ENCODE data around the gene MTX2. TPM values are rescaled to one million over a fixed set of nuclear protein-coding genes. Genes with fewer than 3 reads are reported as not detected.

Gene MTX2
- total RNA-seq, 1 experiment from 2014 or later: 30.8 TPM

- no peaks in the 10 kb centered on the region for H3K4me1 ChIP-seq (ENCODE audit: insufficient read depth, low read length)
- H3K27ac Mint-ChIP-seq: no peak overlapping the region
- H2AFZ ChIP-seq (ENCODE audit: low read length): no peak overlapping the region
- no peak overlapping the region for H3K9ac ChIP-seq (ENCODE audit: extremely low read depth, insufficient read length, low read length)
- TF ChIP-seq CTCF (conservative IDR thresholded peaks at IDR 0.05): no peak
- no peak overlapping the region for H2AK5ac ChIP-seq (ENCODE audit: insufficient read length, low read length)
- H3K27me3 ChIP-seq (ENCODE audit: insufficient read depth, low read length): no peaks in the 10 kb centered on the region
- H3K4me3 Mint-ChIP-seq: no peak overlapping the region; a peak in 1 of 5 replicates
- no peak overlapping the region for H3K27ac ChIP-seq (ENCODE audit: insufficient read length, low read depth, low read length)
- no peaks in the 10 kb centered on the region for H3K9me3 Mint-ChIP-seq
- H2BK12ac ChIP-seq (ENCODE audit: insufficient read length, low read depth, low read length): no peak overlapping the region
- H4K5ac ChIP-seq (ENCODE audit: insufficient read length, low read depth, low read length): no peak overlapping the region
- H3K9me3 ChIP-seq (ENCODE audit: control insufficient read depth, low read depth, low read length): no peaks in the 10 kb centered on the region
- no peak overlapping the region for H3K14ac ChIP-seq (ENCODE audit: insufficient read depth, low read length)
- no peak overlapping the region for H2BK15ac ChIP-seq (ENCODE audit: low read depth, low read length)
- no peak overlapping the region for H2BK120ac ChIP-seq (ENCODE audit: low read depth, low read length, poor library complexity, severe bottlenecking)
- H2BK20ac ChIP-seq (ENCODE audit: low read depth, low read length, poor library complexity, severe bottlenecking): no peak overlapping the region
- H3K4me1 Mint-ChIP-seq: no peaks in the 10 kb centered on the region
- no peaks in the 10 kb centered on the region for H3K79me1 ChIP-seq (ENCODE audit: insufficient read depth, low read depth, low read length, poor library complexity, severe bottlenecking)
- no CpG with 5 or more reads among the region's 4 CpGs for WGBS (ENCODE audit: extremely low coverage, insufficient read length, low lambda C conversion rate)
- no peak overlapping the region for H3K4ac ChIP-seq (ENCODE audit: low read depth, low read length)
- H4K91ac ChIP-seq (ENCODE audit: insufficient read length, low read depth, low read length): no peak overlapping the region
- no peak overlapping the region for H3K56ac ChIP-seq (ENCODE audit: insufficient read length, low read depth, low read length)
- peaks cover 7% of the 10 kb centered on the region; the same call in 1 of the 2 replicates for H3K27me3 Mint-ChIP-seq (ENCODE audit: low read depth)
- H3K79me2 ChIP-seq (ENCODE audit: insufficient read depth, low read length): no peaks in the 10 kb centered on the region
- H3T11ph ChIP-seq (ENCODE audit: low read length): no peak overlapping the region
- H4K20me1 ChIP-seq (ENCODE audit: control insufficient read depth, insufficient read depth, insufficient read length): no peaks in the 10 kb centered on the region
- H3K23ac ChIP-seq (ENCODE audit: insufficient read length, low read depth, low read length): no peak overlapping the region
- H3K4me2 ChIP-seq (ENCODE audit: insufficient read depth, insufficient read length, low read length): no peak overlapping the region
- no peak for DNase-seq
- H2BK5ac ChIP-seq (ENCODE audit: insufficient read length, low read length): no peak overlapping the region
- no peaks in the 10 kb centered on the region for H3K36me3 Mint-ChIP-seq (ENCODE audit: insufficient read depth in 1 of 3, low read depth in 3 of 3)
- no peak overlapping the region for H3K18ac ChIP-seq (ENCODE audit: insufficient read length, low read depth, low read length)
- no peaks in the 10 kb centered on the region for H3K23me2 ChIP-seq (ENCODE audit: insufficient read length, low read depth, low read length, poor library complexity, severe bottlenecking)
- no peak overlapping the region for H4K8ac ChIP-seq (replicated peaks; ENCODE audit: insufficient read length, low read depth, low read length)
Observed at GRCh38 chr2:176239031-176239430, 30.2 kb upstream of the MTX2 start.
